ENCODE data around the gene BMP10.

GRCh38 chr2:68889500-68889899, 18.3 kb upstream of the BMP10 start:
- TF ChIP-seq CTCF (IDR thresholded peaks at IDR 0.05 in 2 of 3, conservative IDR thresholded peaks at IDR 0.05 in 1 of 3; ENCODE audit: borderline replicate concordance in 1 of 3, insufficient read depth in 1 of 3, low read depth in 2 of 3, low read length in 2 of 3): no peak
- TF ChIP-seq, protein P1, sequence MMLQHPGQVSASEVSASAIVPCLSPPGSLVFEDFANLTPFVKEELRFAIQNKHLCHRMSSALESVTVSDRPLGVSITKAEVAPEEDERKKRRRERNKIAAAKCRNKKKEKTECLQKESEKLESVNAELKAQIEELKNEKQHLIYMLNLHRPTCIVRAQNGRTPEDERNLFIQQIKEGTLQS (IDR thresholded peaks at IDR 0.05): no peak
